Right atrium auricular region (tissue), 2 donors: ENCODE measurements around the gene ANO4. TPM values are rescaled to one million over a fixed set of nuclear protein-coding genes. Genes with fewer than 3 reads are reported as not detected.
"Not testable (repeated sequence)": the region's sequence is repeated elsewhere in the genome, so short reads cannot be mapped to it uniquely, and the experiment has no call there.

Experiments used
- DNase-seq: peaks from one replicate; pipeline ENCODE4 v3.0.0-alpha.2; 2019; ENCODE audit warnings: low spot score
- H3K27ac ChIP-seq, 2 donors: fragments of 200-600 bp; sonication (generic); 1 replicate in 1 of 2; 2 replicates in 1 of 2; pipeline ENCODE4 v1.5.1; 2016 to 2019
- H3K27me3 ChIP-seq, 2 donors: fragments of 200-600 bp; sonication (generic); one replicate each; pipeline versions ENCODE4 v1.5.1 to v1.6.0; 2017 to 2019
- H3K36me3 ChIP-seq: fragments of 200-600 bp; sonication (generic); one replicate; pipeline ENCODE4 v1.5.1; 2016
- H3K4me1 ChIP-seq, 2 donors: fragments of 200-600 bp; sonication (generic); one replicate each; pipeline versions ENCODE4 v1.5.1 to v1.6.0; 2017 to 2019
- H3K4me3 ChIP-seq, 2 donors: fragments of 200-600 bp; sonication (generic); 1 replicate in 1 of 2; 2 replicates in 1 of 2; pipeline ENCODE4 v1.5.1; 2017 to 2019; ENCODE audit warnings: mild to moderate bottlenecking in 1 of 2, moderate library complexity in 1 of 2
- H3K9me3 ChIP-seq, 2 donors: fragments of 200-600 bp; sonication (generic); one replicate each; pipeline ENCODE4 v1.5.1; 2019
- total RNA-seq, 2 donors: library from RNA; depleted of rRNA; stranded (reverse); fragments of >200 nt; gene quantifications; one replicate each; pipeline ENCODE4 v1.1.0, GENCODE V29; 2016
- TF ChIP-seq, protein P1 (sequence below), 2 donors: fragments of 200-600 bp; sonication (generic); IDR thresholded peaks; one replicate each; pipeline ENCODE4 v1.5.1; 2019; ENCODE audit warnings: antibody characterized with exemption in 2 of 2

The ANO4 gene
- total RNA-seq, 2 donors from 2014 or later, result 0.47 TPM; not detected in 1

DNA sequence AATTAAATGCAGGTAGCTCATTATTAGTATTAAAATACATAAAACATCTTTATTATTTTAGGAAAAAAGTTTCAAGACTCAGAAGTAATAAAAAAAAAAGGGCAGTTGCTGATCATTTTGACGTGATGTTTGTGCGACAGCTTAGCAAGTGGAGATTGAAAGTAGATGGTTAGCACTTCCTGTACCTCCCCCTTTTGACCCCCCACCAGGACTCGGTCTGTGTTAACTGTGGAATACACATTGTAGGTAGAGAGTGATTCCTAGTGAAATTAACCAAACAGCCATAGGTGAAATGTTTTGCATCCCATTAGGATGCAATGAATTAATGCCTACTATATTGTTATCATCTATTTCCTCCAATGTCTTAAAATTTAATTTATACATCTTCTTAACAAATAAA lies 294.7 kb downstream of the ANO4 start:
- Histone ChIP-seq H3K9me3 (no peaks in the 10 kb centered on the region), H3K27ac (no peak overlapping the region), H3K4me3 (no peak overlapping the region), H3K4me1 (no peaks in the 10 kb centered on the region), H3K36me3 (no peaks in the 10 kb centered on the region), H3K27me3 (no peaks in the 10 kb centered on the region)
- TF ChIP-seq, protein P1, sequence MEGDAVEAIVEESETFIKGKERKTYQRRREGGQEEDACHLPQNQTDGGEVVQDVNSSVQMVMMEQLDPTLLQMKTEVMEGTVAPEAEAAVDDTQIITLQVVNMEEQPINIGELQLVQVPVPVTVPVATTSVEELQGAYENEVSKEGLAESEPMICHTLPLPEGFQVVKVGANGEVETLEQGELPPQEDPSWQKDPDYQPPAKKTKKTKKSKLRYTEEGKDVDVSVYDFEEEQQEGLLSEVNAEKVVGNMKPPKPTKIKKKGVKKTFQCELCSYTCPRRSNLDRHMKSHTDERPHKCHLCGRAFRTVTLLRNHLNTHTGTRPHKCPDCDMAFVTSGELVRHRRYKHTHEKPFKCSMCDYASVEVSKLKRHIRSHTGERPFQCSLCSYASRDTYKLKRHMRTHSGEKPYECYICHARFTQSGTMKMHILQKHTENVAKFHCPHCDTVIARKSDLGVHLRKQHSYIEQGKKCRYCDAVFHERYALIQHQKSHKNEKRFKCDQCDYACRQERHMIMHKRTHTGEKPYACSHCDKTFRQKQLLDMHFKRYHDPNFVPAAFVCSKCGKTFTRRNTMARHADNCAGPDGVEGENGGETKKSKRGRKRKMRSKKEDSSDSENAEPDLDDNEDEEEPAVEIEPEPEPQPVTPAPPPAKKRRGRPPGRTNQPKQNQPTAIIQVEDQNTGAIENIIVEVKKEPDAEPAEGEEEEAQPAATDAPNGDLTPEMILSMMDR (IDR thresholded peaks at IDR 0.05), result no peak
- no peak for DNase-seq

DNA sequence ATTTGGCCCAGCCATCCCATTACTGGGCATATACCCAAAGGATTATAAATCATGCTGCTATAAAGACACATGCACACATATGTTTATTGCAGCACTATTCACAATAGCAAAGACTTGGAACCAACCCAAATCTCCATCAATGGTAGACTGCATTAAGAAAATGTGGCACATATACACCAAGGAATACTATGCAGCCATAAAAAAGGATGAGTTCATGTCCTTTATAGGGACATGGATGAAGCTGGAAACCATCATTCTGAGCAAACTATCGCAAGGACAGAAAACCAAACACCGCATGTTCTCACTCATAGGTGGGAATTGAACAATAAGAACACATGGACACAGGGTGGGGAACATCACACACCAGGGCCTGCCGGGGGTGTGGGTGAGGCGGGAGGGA lies 295.6 kb downstream of the ANO4 start:
- not testable (repeated sequence) for DNase-seq, H3K27me3 ChIP-seq, H3K9me3 ChIP-seq, H3K27ac ChIP-seq, H3K4me1 ChIP-seq, H3K4me3 ChIP-seq, H3K36me3 ChIP-seq

DNA sequence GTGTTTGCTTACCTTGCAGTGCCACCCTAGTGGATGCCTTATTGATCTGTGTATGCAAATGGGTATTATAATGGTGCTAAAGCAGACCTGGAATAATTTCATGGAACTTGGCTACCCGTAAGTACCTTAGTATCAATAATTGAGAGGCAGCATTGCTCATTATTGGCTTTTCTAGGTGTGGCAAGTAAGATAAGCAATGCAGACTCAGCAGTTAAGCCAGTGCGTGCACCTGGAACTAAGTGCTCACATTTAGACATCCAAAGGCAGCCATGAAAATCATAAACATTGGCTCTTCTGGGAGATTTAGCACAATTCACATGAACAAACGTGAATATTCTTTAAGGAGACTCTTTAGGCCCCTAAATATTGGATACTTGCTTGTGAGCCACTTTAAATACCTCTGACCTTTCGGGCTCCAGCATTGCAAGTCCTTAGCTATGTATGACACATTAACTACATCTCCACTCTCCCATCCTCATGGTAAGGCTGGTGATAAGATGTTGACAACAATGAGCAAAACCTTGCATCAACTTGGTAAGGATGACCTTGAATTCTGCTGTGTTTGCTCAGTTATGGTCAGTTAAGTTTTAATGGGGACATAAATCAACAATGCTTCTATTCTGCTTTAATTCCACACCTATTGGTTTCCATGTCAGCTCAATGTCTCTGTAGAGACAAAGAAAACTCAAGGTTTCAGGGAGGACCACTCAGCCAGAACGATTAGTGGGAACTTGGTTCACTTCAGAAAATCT lies 303.4 kb downstream of the ANO4 start:
- Histone ChIP-seq H3K36me3 (no peaks in the 10 kb centered on the region), H3K4me1 (no peaks in the 10 kb centered on the region), H3K27ac (no peak overlapping the region), H3K9me3 (no peaks in the 10 kb centered on the region), H3K27me3 (no peaks in the 10 kb centered on the region), H3K4me3 (no peak overlapping the region)
- DNase-seq, result no peak
- TF ChIP-seq, protein P1 (IDR thresholded peaks at IDR 0.05), result no peak

DNA sequence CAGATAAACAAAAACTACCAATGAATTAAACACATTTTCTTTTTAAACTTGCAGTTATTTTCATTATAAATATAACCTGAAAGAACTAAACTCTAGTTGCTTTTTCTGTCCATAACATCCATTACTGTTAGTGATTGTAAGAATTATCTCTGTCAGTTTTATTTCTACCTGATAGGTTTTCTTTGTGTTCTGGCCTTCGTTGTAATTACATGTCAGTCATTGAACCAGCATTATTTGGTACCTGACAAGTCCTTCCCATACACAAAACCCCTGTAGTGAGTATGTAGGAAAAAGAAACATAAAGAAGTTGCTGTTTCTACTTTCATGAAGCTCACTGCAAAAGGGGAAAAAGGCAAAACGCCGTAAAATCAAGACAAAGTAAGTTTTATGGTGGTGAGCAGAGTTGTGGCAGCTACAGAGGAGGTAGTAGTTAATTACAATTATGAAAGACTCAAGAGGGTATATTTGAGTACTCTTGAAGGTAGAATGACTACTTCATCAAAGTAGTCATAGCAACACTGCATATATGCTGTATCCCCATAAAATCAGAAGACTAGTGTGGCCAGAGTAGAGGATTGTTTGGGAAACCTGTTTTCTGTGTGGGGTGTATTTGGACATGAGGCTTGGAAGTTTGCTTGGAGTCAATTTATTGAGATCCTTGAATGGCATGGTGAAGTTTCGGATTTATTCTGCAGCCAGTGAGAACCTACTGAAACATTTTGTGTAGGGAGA lies 312.6 kb downstream of the ANO4 start:
- H3K4me1 ChIP-seq, result no peaks in the 10 kb centered on the region
- no peak overlapping the region for H3K4me3 ChIP-seq
- no peak for DNase-seq
- H3K9me3 ChIP-seq, result peaks cover 0 to 12% of the 10 kb centered on the region in 2 donors
- H3K27ac ChIP-seq, result no peak overlapping the region
- H3K27me3 ChIP-seq, result no peaks in the 10 kb centered on the region
- H3K36me3 ChIP-seq, result no peaks in the 10 kb centered on the region
- TF ChIP-seq, protein P1 (IDR thresholded peaks at IDR 0.05), result no peak

DNA sequence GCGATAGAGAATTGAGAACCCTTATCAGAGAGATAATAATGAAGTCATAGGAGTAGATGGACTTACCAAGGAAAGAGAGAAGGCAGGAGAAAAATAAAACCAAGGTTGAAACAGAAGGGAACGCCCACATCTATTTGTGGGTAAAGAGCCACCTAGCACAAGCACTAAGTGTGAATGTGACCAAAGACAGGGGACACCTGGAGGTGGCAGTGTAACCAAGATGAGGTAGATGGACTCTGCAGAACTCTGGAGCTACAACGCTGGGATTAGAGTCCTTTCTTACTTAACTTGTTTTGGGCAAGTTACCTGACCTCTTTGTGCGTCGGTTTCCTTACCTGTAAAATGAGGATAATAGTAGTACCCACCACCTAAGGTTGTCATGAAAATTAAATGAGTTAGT lies 313.6 kb downstream of the ANO4 start:
- H3K4me1 ChIP-seq, result no peaks in the 10 kb centered on the region
- peaks cover 0 to 12% of the 10 kb centered on the region in 2 donors for H3K9me3 ChIP-seq
- H3K27me3 ChIP-seq, result no peaks in the 10 kb centered on the region
- TF ChIP-seq, protein P1 (IDR thresholded peaks at IDR 0.05), result no peak
- no peaks in the 10 kb centered on the region for H3K36me3 ChIP-seq
- DNase-seq, result no peak
- no peak overlapping the region for H3K4me3 ChIP-seq
- H3K27ac ChIP-seq, result no peak overlapping the region

DNA sequence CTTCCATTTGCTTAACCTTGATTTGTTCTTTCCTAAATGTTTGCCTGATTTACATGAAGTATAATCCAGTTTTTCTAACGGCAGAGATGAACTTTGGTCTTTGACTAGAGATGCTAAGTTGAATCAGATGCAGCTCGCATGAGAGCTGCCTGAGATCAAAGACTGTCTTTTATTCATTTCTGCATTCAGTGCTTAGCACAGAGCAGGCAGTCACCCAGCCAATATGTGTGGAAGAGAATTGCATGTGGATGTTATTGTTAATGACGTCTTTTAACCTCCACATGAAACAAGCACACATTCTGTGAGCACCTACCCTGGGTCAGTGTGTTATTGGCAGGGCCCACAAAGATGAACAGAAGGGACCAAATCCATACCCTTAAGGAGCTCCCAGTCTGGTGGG lies 316.3 kb downstream of the ANO4 start:
- Histone ChIP-seq H3K4me1 (no peaks in the 10 kb centered on the region), H3K4me3 (no peak overlapping the region), H3K36me3 (no peaks in the 10 kb centered on the region), H3K27me3 (no peaks in the 10 kb centered on the region), H3K9me3 (peaks cover 0 to 12% of the 10 kb centered on the region in 2 donors), H3K27ac (no peak overlapping the region)
- DNase-seq, result no peak
- TF ChIP-seq, protein P1 (IDR thresholded peaks at IDR 0.05), result no peak
